Trophoblast cell (in vitro differentiated cells and primary cell): Measurements from ENCODE around the gene UPP1.

Source experiments
- DNase-seq, 2 donors: peaks; one replicate each; pipeline ENCODE4 v3.0.0-alpha.2; 2016
- H2AFZ ChIP-seq: 2 replicates; pipeline ENCODE4 v1.6.1; 2013; ENCODE audit warnings: low read length, moderate library complexity, mild to moderate bottlenecking; ENCODE audit not compliant: insufficient read depth, poor library complexity
- H2AK5ac ChIP-seq: 2 replicates; pipeline ENCODE4 v1.6.1; 2013; ENCODE audit warnings: mild to moderate bottlenecking, low read length
- H2BK120ac ChIP-seq: 2 replicates; pipeline ENCODE4 v1.6.1; 2013; ENCODE audit warnings: low read length, mild to moderate bottlenecking, moderate library complexity; ENCODE audit not compliant: insufficient read depth, poor library complexity
- H2BK12ac ChIP-seq: 2 replicates; pipeline ENCODE4 v1.6.1; 2013; ENCODE audit warnings: mild to moderate bottlenecking, low read length, moderate library complexity
- H2BK5ac ChIP-seq: 2 replicates; pipeline ENCODE4 v1.6.1; 2013; ENCODE audit warnings: low read length, low read depth, moderate library complexity, mild to moderate bottlenecking; ENCODE audit not compliant: poor library complexity
- H3K14ac ChIP-seq: 2 replicates; pipeline ENCODE4 v1.6.1; 2013; ENCODE audit warnings: mild to moderate bottlenecking, low read length
- H3K18ac ChIP-seq: 2 replicates; pipeline ENCODE4 v1.6.1; 2013; ENCODE audit warnings: mild to moderate bottlenecking, low read length
- H3K23ac ChIP-seq: 2 replicates; pipeline ENCODE4 v1.6.1; 2013; ENCODE audit warnings: low read length
- H3K27ac ChIP-seq: 2 replicates; pipeline ENCODE4 v1.5.1; 2013; ENCODE audit warnings: low read depth, mild to moderate bottlenecking, inconsistent platforms, low read length, moderate library complexity
- H3K27me3 ChIP-seq: 2 replicates; pipeline ENCODE4 v1.6.1; 2013; ENCODE audit warnings: inconsistent platforms, mild to moderate bottlenecking, low read length, moderate library complexity; ENCODE audit not compliant: insufficient read depth
- H3K36me3 ChIP-seq, 2 experiments: 1 replicate in 1 of 2; 2 replicates in 1 of 2; pipeline ENCODE4 v1.6.1; 2013; ENCODE audit warnings: low read length in 2 of 2, mild to moderate bottlenecking in 2 of 2, moderate library complexity in 1 of 2; ENCODE audit not compliant: insufficient read depth in 2 of 2, control insufficient read depth in 1 of 2
- H3K4ac ChIP-seq: 2 replicates; pipeline ENCODE4 v1.6.1; 2013; ENCODE audit warnings: low read depth, mild to moderate bottlenecking, low read length, moderate library complexity
- H3K4me1 ChIP-seq, 2 experiments: 1 replicate in 1 of 2; 2 replicates in 1 of 2; pipeline ENCODE4 v1.6.1; 2013; ENCODE audit warnings: low read length in 2 of 2, mild to moderate bottlenecking in 2 of 2, moderate library complexity in 1 of 2; ENCODE audit not compliant: insufficient read depth in 2 of 2, control insufficient read depth in 1 of 2
- H3K4me2 ChIP-seq: 2 replicates; pipeline ENCODE4 v1.6.1; 2013; ENCODE audit warnings: inconsistent platforms, mild to moderate bottlenecking, low read length, moderate library complexity
- H3K4me3 ChIP-seq: 2 replicates; pipeline ENCODE4 v1.5.1; 2013; ENCODE audit warnings: mild to moderate bottlenecking, low read depth, low read length, inconsistent platforms
- H3K79me1 ChIP-seq: one replicate; pipeline ENCODE4 v1.6.1; 2013; ENCODE audit warnings: low read length
- H3K79me2 ChIP-seq: 2 replicates; pipeline ENCODE4 v1.6.1; 2013; ENCODE audit warnings: low read length, mild to moderate bottlenecking; ENCODE audit not compliant: control insufficient read depth, insufficient read depth, poor library complexity
- H3K9ac ChIP-seq: 2 replicates; pipeline ENCODE4 v1.6.1; 2013; ENCODE audit warnings: mild to moderate bottlenecking, low read length
- H3K9me3 ChIP-seq: 2 replicates; pipeline ENCODE4 v1.6.1; 2013; ENCODE audit warnings: low read depth, mild to moderate bottlenecking, control low read depth, inconsistent platforms, low read length; ENCODE audit not compliant: insufficient read depth
- H4K12ac ChIP-seq: 2 replicates; pipeline ENCODE4 v1.6.1; 2013; ENCODE audit warnings: low read depth, mild to moderate bottlenecking, low read length, moderate library complexity
- H4K8ac ChIP-seq: 2 replicates; pipeline ENCODE4 v1.6.1; 2013; ENCODE audit warnings: low read depth, mild to moderate bottlenecking, low read length, moderate library complexity
- H4K91ac ChIP-seq: one replicate; pipeline ENCODE4 v1.6.1; 2013; ENCODE audit warnings: low read depth, mild to moderate bottlenecking, low read length, moderate library complexity
- WGBS: extraction: QIAGEN DNeasy Blood & Tissue Kit; methylation state at CpG from one replicate; pipeline ENCODE4 v1.1.7; 2013; ENCODE audit warnings: missing lambda C conversion rate; ENCODE audit not compliant: insufficient read length, insufficient coverage; ENCODE audit errors: extremely low coverage; 5-methylcytosine and 5-hydroxymethylcytosine counted together

The UPP1 gene

DNA sequence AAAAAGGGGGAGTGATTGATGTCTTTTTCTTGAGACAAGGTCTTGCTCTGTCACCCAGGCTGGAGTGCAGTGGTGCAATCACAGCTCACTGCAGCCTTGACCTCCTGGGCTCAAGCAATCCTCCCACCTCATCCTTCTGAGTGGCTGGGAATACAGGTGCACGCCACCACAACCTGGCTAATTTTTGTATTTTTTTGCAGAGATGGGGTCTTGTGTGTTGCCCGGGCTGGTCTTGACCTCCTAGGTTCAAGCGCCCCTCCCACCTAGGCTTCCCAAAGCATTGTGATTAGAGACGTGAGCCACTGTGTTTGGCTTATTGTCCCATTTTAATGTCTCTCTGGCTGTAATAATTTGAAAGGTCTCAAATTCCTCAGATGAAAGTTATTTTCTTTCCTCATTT, 21.8 kb downstream of the UPP1 start:
- Histone ChIP-seq H2AFZ (no peak overlapping the region), H2BK5ac (no peak overlapping the region), H4K12ac (no peak overlapping the region), H3K79me2 (no peaks in the 10 kb centered on the region), H3K79me1 (peaks cover 6% of the 10 kb centered on the region), H4K91ac (no peak overlapping the region), H3K9ac (no peak overlapping the region), H3K27ac (no peak overlapping the region), H2AK5ac (no peak overlapping the region), H3K18ac (no peak overlapping the region), H3K4me3 (no peak overlapping the region), H2BK120ac (no peak overlapping the region), H3K4me1 (peaks cover 9% of the 10 kb centered on the region in 2 experiments), H3K36me3 (peaks cover 22 to 30% of the 10 kb centered on the region in 2 experiments), H3K4ac (no peak overlapping the region), H3K9me3 (no peaks in the 10 kb centered on the region), H3K4me2 (no peak overlapping the region), H3K14ac (no peak overlapping the region), H3K23ac (no peak overlapping the region), H2BK12ac (no peak overlapping the region), H4K8ac (no peak overlapping the region), H3K27me3 (no peaks in the 10 kb centered on the region)
- no peak for DNase-seq
- WGBS = no CpG with 5 or more reads among the region's 4 CpGs

DNA sequence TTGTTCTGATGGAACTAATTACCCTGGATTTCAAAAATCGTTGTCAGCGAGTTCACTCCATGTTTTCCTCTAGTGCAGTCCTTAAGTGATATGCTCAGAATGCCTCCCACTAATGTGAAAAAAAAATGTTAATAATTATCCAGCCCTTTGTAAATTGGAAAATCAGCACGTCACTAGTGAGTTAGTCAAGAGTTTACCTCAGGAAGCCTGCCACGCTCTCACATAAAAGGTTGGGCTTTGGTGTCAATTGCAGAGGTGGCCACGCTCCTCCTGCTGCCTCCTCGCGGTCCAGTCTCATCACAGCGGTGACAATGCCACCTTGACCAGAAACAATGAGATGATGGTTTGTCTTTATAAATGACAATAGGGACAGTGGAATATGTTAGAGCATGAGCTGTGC, 22.5 kb downstream of the UPP1 start:
- no peak overlapping the region for H2AK5ac ChIP-seq
- peaks cover 22 to 26% of the 10 kb centered on the region in 2 experiments for H3K36me3 ChIP-seq
- H4K8ac ChIP-seq = no peak overlapping the region
- no peak overlapping the region for H3K4me3 ChIP-seq
- H3K79me2 ChIP-seq = no peaks in the 10 kb centered on the region
- H4K12ac ChIP-seq = no peak overlapping the region
- H3K27me3 ChIP-seq = no peaks in the 10 kb centered on the region
- H2AFZ ChIP-seq = no peak overlapping the region
- no peak overlapping the region for H3K4ac ChIP-seq
- WGBS = no CpG with 5 or more reads among the region's 8 CpGs
- no peak overlapping the region for H3K14ac ChIP-seq
- H2BK5ac ChIP-seq = no peak overlapping the region
- H3K79me1 ChIP-seq = peaks cover 6% of the 10 kb centered on the region
- H2BK12ac ChIP-seq = no peak overlapping the region
- H2BK120ac ChIP-seq = no peak overlapping the region
- H3K18ac ChIP-seq = no peak overlapping the region
- no peak overlapping the region for H3K4me2 ChIP-seq
- no peak overlapping the region for H3K27ac ChIP-seq
- DNase-seq = no peak
- peaks cover 9% of the 10 kb centered on the region in 2 experiments for H3K4me1 ChIP-seq
- H4K91ac ChIP-seq = no peak overlapping the region
- H3K9me3 ChIP-seq = no peaks in the 10 kb centered on the region
- H3K23ac ChIP-seq = no peak overlapping the region
- H3K9ac ChIP-seq = no peak overlapping the region

DNA sequence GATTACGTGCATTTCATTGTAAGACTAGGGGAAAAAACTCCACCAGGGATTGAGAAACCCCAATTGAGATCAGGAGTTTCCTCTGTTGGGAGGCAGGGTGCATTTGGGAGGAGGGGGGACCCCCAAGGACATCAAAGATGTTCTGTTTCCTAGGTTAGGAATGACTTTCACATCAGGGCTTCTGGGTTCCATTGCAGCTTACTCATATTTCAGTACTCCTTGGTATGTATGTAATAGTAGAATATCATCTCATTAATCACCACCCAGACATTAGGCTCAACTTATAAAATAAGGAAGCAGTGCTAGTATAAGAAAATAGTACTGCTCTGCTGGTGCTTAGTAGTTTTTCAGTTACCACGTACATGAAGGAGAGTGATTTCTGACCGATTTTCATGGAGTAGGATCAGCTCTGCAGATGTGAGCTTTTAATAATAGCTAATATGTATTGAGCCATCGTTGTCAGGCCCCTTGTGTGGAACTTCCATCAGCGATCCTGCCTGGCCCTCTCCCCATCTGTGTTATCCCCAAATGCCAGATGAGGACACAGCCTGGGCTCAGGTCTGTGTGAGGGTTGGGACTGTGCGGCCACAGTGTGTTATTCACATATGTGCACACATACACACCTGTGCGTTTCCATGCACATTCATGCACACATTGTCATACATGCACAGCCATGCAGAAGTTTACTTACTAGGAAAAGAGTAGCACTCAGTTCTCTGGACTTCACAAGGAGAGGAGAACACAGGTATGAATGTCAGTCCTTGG, 23.5 kb downstream of the UPP1 start:
- no peaks in the 10 kb centered on the region for H3K9me3 ChIP-seq
- H3K4me1 ChIP-seq = peaks cover 9% of the 10 kb centered on the region in 2 experiments
- H3K79me1 ChIP-seq = peaks cover 6% of the 10 kb centered on the region
- no peak overlapping the region for H2BK12ac ChIP-seq
- H3K18ac ChIP-seq = no peak overlapping the region
- H3K23ac ChIP-seq = no peak overlapping the region
- no peak overlapping the region for H4K91ac ChIP-seq
- no peak overlapping the region for H2BK120ac ChIP-seq
- H3K27me3 ChIP-seq = no peaks in the 10 kb centered on the region
- no peak overlapping the region for H3K27ac ChIP-seq
- no peak overlapping the region for H2AK5ac ChIP-seq
- H3K36me3 ChIP-seq = peaks cover 13 to 16% of the 10 kb centered on the region in 2 experiments
- no peak for DNase-seq
- H3K4me2 ChIP-seq = no peak overlapping the region
- no peak overlapping the region for H3K14ac ChIP-seq
- H3K4ac ChIP-seq = no peak overlapping the region
- no peak overlapping the region for H3K4me3 ChIP-seq
- H4K8ac ChIP-seq = no peak overlapping the region
- no peaks in the 10 kb centered on the region for H3K79me2 ChIP-seq
- H3K9ac ChIP-seq = no peak overlapping the region
- H2AFZ ChIP-seq = no peak overlapping the region
- H4K12ac ChIP-seq = no peak overlapping the region
- WGBS = no CpG with 5 or more reads among the region's 7 CpGs
- H2BK5ac ChIP-seq = no peak overlapping the region

DNA sequence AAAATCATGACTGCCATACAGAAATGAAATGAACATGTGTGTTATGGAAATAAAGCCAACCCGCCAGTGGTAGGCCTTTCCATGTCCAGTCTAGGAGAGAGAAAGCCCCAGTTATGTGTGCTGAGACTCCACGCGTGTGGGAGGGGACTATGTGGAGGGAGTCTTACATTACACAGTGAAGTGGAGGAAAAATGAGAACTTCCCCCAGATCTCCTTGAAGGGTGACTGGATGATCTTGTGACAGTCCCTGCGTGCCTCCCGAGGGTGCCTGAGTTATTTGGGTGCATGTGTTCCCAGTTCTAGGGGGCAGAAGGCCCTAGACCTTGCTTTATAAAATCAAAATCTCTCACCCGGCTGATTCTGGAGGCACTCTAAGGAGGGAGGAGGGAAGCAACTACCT, 24.2 kb downstream of the UPP1 start:
- no peaks in the 10 kb centered on the region for H3K79me2 ChIP-seq
- H3K23ac ChIP-seq = no peak overlapping the region
- H3K4ac ChIP-seq = no peak overlapping the region
- H4K12ac ChIP-seq = no peak overlapping the region
- no peak overlapping the region for H2BK5ac ChIP-seq
- H2AFZ ChIP-seq = no peak overlapping the region
- peaks cover 6% of the 10 kb centered on the region for H3K79me1 ChIP-seq
- DNase-seq = no peak
- peaks cover 9% of the 10 kb centered on the region in 2 experiments for H3K4me1 ChIP-seq
- no peak overlapping the region for H2AK5ac ChIP-seq
- H3K36me3 ChIP-seq = peaks cover 6 to 9% of the 10 kb centered on the region in 2 experiments
- no peak overlapping the region for H3K27ac ChIP-seq
- H3K4me3 ChIP-seq = no peak overlapping the region
- no peak overlapping the region for H3K18ac ChIP-seq
- H3K27me3 ChIP-seq = no peaks in the 10 kb centered on the region
- WGBS = no CpG with 5 or more reads among the region's 6 CpGs
- no peak overlapping the region for H3K9ac ChIP-seq
- H2BK12ac ChIP-seq = no peak overlapping the region
- no peak overlapping the region for H4K8ac ChIP-seq
- no peak overlapping the region for H2BK120ac ChIP-seq
- H3K4me2 ChIP-seq = no peak overlapping the region
- no peak overlapping the region for H3K14ac ChIP-seq
- H4K91ac ChIP-seq = no peak overlapping the region
- no peaks in the 10 kb centered on the region for H3K9me3 ChIP-seq
